H1 (cell line): ENCODE results near the gene SLC2A2. TPM values are rescaled to one million over a fixed set of nuclear protein-coding genes. Genes with fewer than 3 reads are reported as not detected.

Source experiments
- CTCF ChIA-PET: fragments of 300-600 bp; sonication (Branson Sonifier 250); formaldehyde crosslinking; loops from one replicate; lab custom pipeline; 2021; ENCODE audit not compliant: partially characterized antibody; lab: Charles Lee
- POLR2A ChIA-PET: fragments of 300-600 bp; sonication (Branson Sonifier 250); formaldehyde crosslinking; loops from one replicate; lab custom pipeline; 2021; ENCODE audit warnings: inconsistent platforms; ENCODE audit not compliant: partially characterized antibody; lab: Charles Lee
- DNase-seq, 2 experiments: peaks; one replicate each; pipeline versions ENCODE4 v3.0.0 to v3.0.0-alpha.2; 2010 to 2022; ENCODE audit warnings: low spot score in 2 of 2, low read depth in 1 of 2, mixed read lengths in 1 of 2
- FAIRE-seq: peaks from 2 replicates; lab custom pipeline; 2011; peaks lifted over from hg19 to GRCh38; lab: Jason Lieb, UNC
- H2AFZ ChIP-seq: 2 replicates; pipeline ENCODE4 v1.8.1; 2012; ENCODE audit warnings: low read length, inconsistent platforms
- H2AK5ac ChIP-seq: 2 replicates; pipeline ENCODE4 v1.6.1; 2013; ENCODE audit warnings: low read depth, low read length
- H2BK120ac ChIP-seq: replicated peaks from 2 replicates; pipeline ENCODE3; 2013; ENCODE audit warnings: low read depth, low read length, inconsistent platforms
- H2BK12ac ChIP-seq: 2 replicates; pipeline ENCODE4 v1.6.1; 2013; ENCODE audit warnings: low read depth, low read length
- H2BK15ac ChIP-seq: 2 replicates; pipeline ENCODE4 v1.6.1; 2013; ENCODE audit warnings: low read length
- H2BK20ac ChIP-seq: 2 replicates; pipeline ENCODE4 v1.6.1; 2013; ENCODE audit warnings: low read length
- H2BK5ac ChIP-seq: 2 replicates; pipeline ENCODE4 v1.6.1; 2013; ENCODE audit warnings: low read depth, low read length
- H3K14ac ChIP-seq: 2 replicates; pipeline ENCODE4 v1.6.1; 2013; ENCODE audit warnings: inconsistent platforms; ENCODE audit not compliant: insufficient read length
- H3K18ac ChIP-seq: 2 replicates; pipeline ENCODE4 v1.6.1; 2013; ENCODE audit warnings: low read length; ENCODE audit errors: extremely low read depth
- H3K23ac ChIP-seq: 2 replicates; pipeline ENCODE4 v1.6.1; 2013; ENCODE audit warnings: inconsistent platforms; ENCODE audit not compliant: insufficient read length
- H3K23me2 ChIP-seq: 2 replicates; pipeline ENCODE4 v1.6.1; 2013; ENCODE audit warnings: low read depth, low read length
- H3K27ac ChIP-seq: 2 replicates; pipeline ENCODE4 v1.6.1; 2011; ENCODE audit warnings: low read depth, low read length, inconsistent platforms
- H3K27me3 ChIP-seq, 4 experiments: replicated peaks in 1 of 4; 1 replicate in 1 of 4; 2 replicates in 3 of 4; pipeline versions ENCODE4 v1.6.1 to v1.8.1; 2011 to 2013; ENCODE audit warnings: low read length in 3 of 4, mild to moderate bottlenecking in 3 of 4, inconsistent platforms in 2 of 4, mixed read lengths in 2 of 4, moderate library complexity in 1 of 4; ENCODE audit not compliant: control insufficient read depth in 3 of 4, insufficient read depth in 3 of 4; ENCODE audit errors: extremely low read depth in 1 of 4
- H3K36me3 ChIP-seq, 4 experiments: 2 replicates each; pipeline versions ENCODE4 v1.6.1 to v1.8.1; 2011 to 2013; ENCODE audit warnings: mild to moderate bottlenecking in 4 of 4, low read length in 3 of 4, moderate library complexity in 2 of 4, control low read depth in 1 of 4, inconsistent platforms in 1 of 4; ENCODE audit not compliant: insufficient read depth in 4 of 4, control insufficient read depth in 2 of 4
- H3K4ac ChIP-seq: replicated peaks from 2 replicates; pipeline ENCODE3; 2013; ENCODE audit warnings: low read length, low read depth, mixed read lengths, inconsistent platforms; ENCODE audit not compliant: insufficient read length
- H3K4me1 ChIP-seq, 4 experiments: replicated peaks in 1 of 4; 1 replicate in 1 of 4; 2 replicates in 3 of 4; pipeline versions ENCODE4 v1.6.1 to v1.8.1; 2011 to 2013; ENCODE audit warnings: low read length in 3 of 4, inconsistent platforms in 2 of 4, mixed read lengths in 1 of 4; ENCODE audit not compliant: insufficient read depth in 4 of 4, control insufficient read depth in 3 of 4
- H3K4me2 ChIP-seq, 2 experiments: 2 replicates each; pipeline versions ENCODE4 v1.6.1 to v1.8.1; 2011 to 2013; ENCODE audit warnings: low read depth in 2 of 2, low read length in 2 of 2, control low read depth in 1 of 2, inconsistent platforms in 1 of 2, mild to moderate bottlenecking in 1 of 2; ENCODE audit not compliant: insufficient read depth in 1 of 2
- H3K4me3 ChIP-seq, 4 experiments: fragments of 200-600, 300-600 bp in 1 of 4; sonication (generic), shearing (Covaris generic), sonication (Bioruptor Twin) in 1 of 4; 2 replicates each; pipeline versions ENCODE4 v1.5.1 to v1.8.1; 2011 to 2016; ENCODE audit warnings: low read length in 4 of 4, low read depth in 3 of 4, control low read depth in 2 of 4, inconsistent platforms in 2 of 4, mild to moderate bottlenecking in 2 of 4, mixed read lengths in 1 of 4, moderate library complexity in 1 of 4; ENCODE audit not compliant: insufficient read depth in 2 of 4; ENCODE audit errors: extremely low read depth in 1 of 4
- H3K56ac ChIP-seq: replicated peaks from 2 replicates; pipeline ENCODE3; 2013; ENCODE audit warnings: low read depth, mild to moderate bottlenecking, mixed read lengths, low read length, inconsistent platforms; ENCODE audit not compliant: insufficient read length
- H3K79me1 ChIP-seq: 2 replicates; pipeline ENCODE4 v1.6.1; 2013; ENCODE audit warnings: low read depth, low read length, control low read depth
- H3K79me2 ChIP-seq, 2 experiments: 2 replicates each; pipeline versions ENCODE4 v1.6.1 to v1.8.1; 2012 to 2013; ENCODE audit warnings: low read length in 2 of 2, mild to moderate bottlenecking in 2 of 2, inconsistent platforms in 1 of 2; ENCODE audit not compliant: insufficient read depth in 2 of 2, control insufficient read depth in 1 of 2
- H3K9ac ChIP-seq, 4 experiments: replicated peaks in 1 of 4; 1 replicate in 1 of 4; 2 replicates in 3 of 4; pipeline versions ENCODE4 v1.6.1 to v1.8.1; 2011 to 2013; ENCODE audit warnings: low read depth in 3 of 4, low read length in 3 of 4, control low read depth in 2 of 4, mild to moderate bottlenecking in 2 of 4, moderate library complexity in 2 of 4, inconsistent platforms in 1 of 4; ENCODE audit errors: extremely low read depth in 1 of 4
- H3K9me3 ChIP-seq, 2 experiments: 2 replicates each; pipeline versions ENCODE4 v1.6.1 to v1.8.1; 2012 to 2013; ENCODE audit warnings: mild to moderate bottlenecking in 2 of 2, moderate library complexity in 2 of 2, control low read depth in 1 of 2, inconsistent platforms in 1 of 2, low read depth in 1 of 2, low read length in 1 of 2, mixed read lengths in 1 of 2; ENCODE audit not compliant: insufficient read depth in 2 of 2
- H4K20me1 ChIP-seq, 2 experiments: replicated peaks in 1 of 2; 2 replicates each; pipeline versions ENCODE3 to v1.8.1; 2011 to 2013; ENCODE audit warnings: inconsistent platforms in 2 of 2, low read length in 2 of 2, mild to moderate bottlenecking in 1 of 2; ENCODE audit not compliant: insufficient read depth in 2 of 2, control insufficient read depth in 1 of 2
- H4K5ac ChIP-seq: 2 replicates; pipeline ENCODE4 v1.6.1; 2013; ENCODE audit warnings: low read length, low read depth, mixed read lengths, inconsistent platforms; ENCODE audit not compliant: insufficient read length
- H4K8ac ChIP-seq: 2 replicates; pipeline ENCODE4 v1.8.0; 2013; ENCODE audit warnings: mild to moderate bottlenecking, moderate library complexity, low read length, inconsistent platforms; ENCODE audit not compliant: insufficient read depth; ENCODE audit errors: extremely low read depth
- H4K91ac ChIP-seq: replicated peaks from 2 replicates; pipeline ENCODE3; 2013; ENCODE audit warnings: low read length, mixed read lengths, inconsistent platforms; ENCODE audit not compliant: insufficient read length
- BACH1 ChIP-seq: IDR thresholded peaks from 2 replicates; pipeline ENCODE4 v1.6.1; 2012; ENCODE audit warnings: low read length, improper control_type of control experiment
- CTBP2 ChIP-seq: IDR thresholded peaks from 2 replicates; pipeline ENCODE4 v1.7.0; 2011; ENCODE audit warnings: borderline replicate concordance, mild to moderate bottlenecking, moderate library complexity, mixed read lengths, low read length; ENCODE audit not compliant: insufficient read depth, insufficient read length
- CTCF ChIP-seq, 3 experiments: IDR thresholded peaks; 1 replicate in 2 of 3; 2 replicates in 1 of 3; pipeline versions ENCODE4 v1.5.1 to v1.6.1; 2011; ENCODE audit warnings: low read length in 3 of 3, mild to moderate bottlenecking in 3 of 3, inconsistent platforms in 2 of 3, low read depth in 1 of 3, moderate library complexity in 1 of 3; ENCODE audit not compliant: insufficient read depth in 1 of 3; ENCODE audit errors: control extremely low read depth in 1 of 3
- EP300 ChIP-seq, 2 experiments: IDR thresholded peaks; 1 replicate in 1 of 2; 2 replicates in 1 of 2; pipeline ENCODE4 v1.6.1; 2011 to 2012; ENCODE audit warnings: low read depth in 2 of 2, low read length in 2 of 2, mild to moderate bottlenecking in 2 of 2, borderline replicate concordance in 1 of 2, inconsistent platforms in 1 of 2, moderate library complexity in 1 of 2
- FOSL1 ChIP-seq: IDR thresholded peaks from 2 replicates; pipeline ENCODE4 v1.6.1; 2011; ENCODE audit warnings: mild to moderate bottlenecking, low read depth, low read length, moderate library complexity; ENCODE audit not compliant: insufficient read depth
- TAF7 ChIP-seq: optimal IDR thresholded peaks from 2 replicates; pipeline ENCODE3; 2011; ENCODE audit warnings: low read depth, mild to moderate bottlenecking, inconsistent platforms, low read length, moderate library complexity, borderline replicate concordance
- WGBS, 2 experiments: shearing (Covaris generic) in 1 of 2; methylation state at CpG; one replicate each; pipeline versions ENCODE4 v1.1.6 to v1.1.7; 2013 to 2015; ENCODE audit warnings: low lambda C conversion rate in 2 of 2, mixed read lengths in 2 of 2, inconsistent platforms in 1 of 2, low coverage in 1 of 2, missing lambda C conversion rate in 1 of 2; ENCODE audit not compliant: insufficient replicate concordance in 2 of 2, insufficient coverage in 1 of 2, insufficient read length in 1 of 2; ENCODE audit errors: extremely low coverage in 1 of 2, missing lambda C conversion rate in 1 of 2; 5-methylcytosine and 5-hydroxymethylcytosine counted together
- polyA plus RNA-seq, 7 experiments: library from polyadenylated mRNA; depleted of rRNA in 3 of 7; stranded (reverse) in 5 of 7; unstranded in 2 of 7; fragments of >200 nt in 5 of 7; fragments of 200-250 nt in 2 of 7; gene quantifications; 1 replicate in 5 of 7; 2 replicates in 1 of 7; 4 replicates in 1 of 7; pipeline versions ENCODE4 v1.2.1 to v1.2.3, GENCODE V29; 2011 to 2013; ENCODE audit warnings: missing spikeins in 2 of 7, mixed read lengths in 2 of 7
- total RNA-seq: library from RNA; stranded (reverse); fragmentation: NEBNext Ultra II Directional; extraction: Animal tissue kit (Norgen Biotek cat#: 25700); gene quantifications from 2 replicates; pipeline ENCODE4 v1.2.1, GENCODE V29; 2021

SLC2A2 gene
- total and polyA plus RNA-seq, 2 of the 8 experiments (the other 6 are each of a cell fraction or from before 2014, with no cell fraction given), result not detected

DNA sequence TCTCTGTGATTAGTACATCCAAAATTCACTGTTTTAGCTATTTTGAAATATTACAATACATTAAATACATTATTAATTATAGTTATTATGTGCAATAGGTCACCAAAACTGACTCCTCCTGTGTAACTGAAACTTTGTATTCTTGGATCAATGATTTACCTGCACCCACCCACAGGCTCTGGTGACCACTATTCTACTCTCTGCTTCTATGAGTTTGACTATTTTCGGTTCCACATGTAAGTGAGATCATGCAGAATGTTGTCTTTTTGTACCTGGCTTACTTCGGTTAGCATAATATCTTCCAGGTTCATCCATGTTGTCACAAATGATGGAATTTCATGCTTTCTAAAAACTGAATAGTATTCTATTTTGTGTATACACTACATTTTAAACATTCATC, 43.8 kb downstream of the SLC2A2 start:
- no peak overlapping the region for H2AFZ ChIP-seq
- no peaks in the 10 kb centered on the region for H4K20me1 ChIP-seq
- H3K23me2 ChIP-seq, result no peaks in the 10 kb centered on the region
- CTCF ChIA-PET, result no interaction called here
- POLR2A ChIA-PET, result no interaction called here
- no peak overlapping the region for H3K14ac ChIP-seq
- no peak overlapping the region for H4K8ac ChIP-seq
- H2BK12ac ChIP-seq, result no peak overlapping the region
- no peak overlapping the region for H3K4me2 ChIP-seq
- no peak for FAIRE-seq
- H2BK15ac ChIP-seq, result no peak overlapping the region
- no peaks in the 10 kb centered on the region for H3K79me1 ChIP-seq
- H3K9ac ChIP-seq, result no peak overlapping the region
- no peak overlapping the region for H2BK120ac ChIP-seq
- H3K56ac ChIP-seq, result no peak overlapping the region
- no peak overlapping the region for H3K23ac ChIP-seq
- H3K4ac ChIP-seq, result no peak overlapping the region
- H3K36me3 ChIP-seq, result no peaks in the 10 kb centered on the region
- H2AK5ac ChIP-seq, result no peak overlapping the region
- H4K91ac ChIP-seq, result no peak overlapping the region
- no peak overlapping the region for H3K18ac ChIP-seq
- H2BK20ac ChIP-seq, result no peak overlapping the region
- no peak overlapping the region for H2BK5ac ChIP-seq
- no peaks in the 10 kb centered on the region for H3K27me3 ChIP-seq
- no peaks in the 10 kb centered on the region for H3K79me2 ChIP-seq
- H4K5ac ChIP-seq, result no peak overlapping the region
- H3K27ac ChIP-seq, result no peak overlapping the region
- no peak overlapping the region for H3K4me3 ChIP-seq
- DNase-seq, result no peak
- H3K9me3 ChIP-seq, result no peaks in the 10 kb centered on the region
- no peaks in the 10 kb centered on the region for H3K4me1 ChIP-seq
- WGBS, 2 experiments, result 86% methylated on average over 2 of the region's 2 CpGs; no CpG with 5 or more reads in 1 of the 2 experiments
- TF ChIP-seq FOSL1 (no peak), EP300 (IDR thresholded peaks at IDR 0.05; ENCODE audit: borderline replicate concordance in 1 of 2, low read depth in 2 of 2, low read length in 2 of 2) (no peak), TAF7 (no peak), BACH1 (no peak), CTBP2 (no peak), CTCF (IDR thresholded peaks at IDR 0.05; ENCODE audit: control extremely low read depth in 1 of 3, insufficient read depth in 1 of 3, low read depth in 1 of 3, low read length in 3 of 3) (no peak)
- TF ChIP-seq, all 59 proteins: peak for 0
